Thoracic aorta (tissue), 2 donors: ENCODE data around the gene RANGAP1. TPM values are rescaled to one million over a fixed set of nuclear protein-coding genes. Genes with fewer than 3 reads are reported as not detected.

Source experiments
- ATAC-seq: fragments of 150-250 bp; one replicate; pipeline ENCODE4 v1.8.0; 2017; ENCODE audit warnings: low read depth; ENCODE audit not compliant: insufficient number of reproducible peaks, low FRiP score
- DNase-seq: peaks from one replicate; pipeline ENCODE4 v3.0.0-alpha.2; 2020; ENCODE audit warnings: low spot score
- H3K27ac ChIP-seq, 2 donors: fragments of 200-600 bp; sonication (generic); 1 replicate in 1 of 2; 2 replicates in 1 of 2; pipeline ENCODE4 v1.5.1; 2016; ENCODE audit warnings: mild to moderate bottlenecking in 2 of 2, moderate library complexity in 2 of 2
- H3K27me3 ChIP-seq: fragments of 200-600 bp; sonication (generic); replicated peaks from 2 replicates; pipeline ENCODE4 v1.6.0; 2016; ENCODE audit warnings: mild to moderate bottlenecking; ENCODE audit not compliant: insufficient read depth
- H3K36me3 ChIP-seq: fragments of 200-600 bp; sonication (generic); one replicate; pipeline ENCODE4 v1.5.1; 2016
- H3K4me1 ChIP-seq, 2 donors: fragments of 200-600 bp; sonication (generic); 1 replicate in 1 of 2; 2 replicates in 1 of 2; pipeline versions ENCODE4 v1.5.1 to v1.6.0; 2016; ENCODE audit warnings: low read depth in 2 of 2, mild to moderate bottlenecking in 1 of 2; ENCODE audit not compliant: control insufficient read depth in 1 of 2
- H3K4me3 ChIP-seq: fragments of 200-600 bp; sonication (generic); 2 replicates; pipeline ENCODE4 v1.5.1; 2016; ENCODE audit warnings: mild to moderate bottlenecking
- H3K9me3 ChIP-seq: fragments of 200-600 bp; sonication (generic); 2 replicates; pipeline ENCODE4 v1.5.1; 2016
- total RNA-seq, 2 donors: library from RNA; depleted of rRNA; stranded (reverse); fragments of >200 nt; gene quantifications; one replicate each; pipeline versions ENCODE4 v1.1.0 to v1.2.3, GENCODE V29; 2016
- TF ChIP-seq, protein P1 (sequence below): fragments of 200-600 bp; sonication (generic); IDR thresholded peaks from one replicate; pipeline ENCODE4 v1.5.1; 2019; ENCODE audit warnings: antibody characterized with exemption

The RANGAP1 gene
- total RNA-seq, 2 donors from 2014 or later, result 42.0 to 42.7 TPM

DNA sequence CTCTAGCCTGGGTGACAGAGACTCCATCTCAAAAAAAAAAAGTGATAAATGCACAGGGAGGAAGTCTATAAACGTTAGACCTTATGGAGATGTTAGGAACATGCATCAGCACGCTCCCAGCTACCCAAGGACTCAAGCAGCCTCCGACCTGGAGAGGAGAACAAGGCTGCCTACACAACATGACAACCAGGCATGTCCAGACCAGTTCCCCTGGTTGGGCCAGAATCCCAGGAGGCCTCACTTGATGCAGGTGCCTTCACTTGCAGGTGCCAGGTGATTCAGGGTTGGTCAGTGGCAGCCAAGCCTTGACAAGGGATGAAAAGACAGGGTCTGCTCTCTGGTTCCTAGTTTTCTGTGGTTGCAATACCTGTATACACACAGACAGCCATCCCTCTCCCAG is 5.9 kb downstream of the RANGAP1 start:
- no peaks in the 10 kb centered on the region for H3K9me3 ChIP-seq
- no peaks in the 10 kb centered on the region for H3K27me3 ChIP-seq
- ATAC-seq (no peak), DNase-seq (no peak)
- no peak overlapping the region for H3K4me3 ChIP-seq
- peaks cover 0 to 7% of the 10 kb centered on the region in 2 donors for H3K4me1 ChIP-seq
- H3K27ac ChIP-seq, result no peak overlapping the region
- H3K36me3 ChIP-seq, result peaks cover 28% of the 10 kb centered on the region
- TF ChIP-seq, protein P1, sequence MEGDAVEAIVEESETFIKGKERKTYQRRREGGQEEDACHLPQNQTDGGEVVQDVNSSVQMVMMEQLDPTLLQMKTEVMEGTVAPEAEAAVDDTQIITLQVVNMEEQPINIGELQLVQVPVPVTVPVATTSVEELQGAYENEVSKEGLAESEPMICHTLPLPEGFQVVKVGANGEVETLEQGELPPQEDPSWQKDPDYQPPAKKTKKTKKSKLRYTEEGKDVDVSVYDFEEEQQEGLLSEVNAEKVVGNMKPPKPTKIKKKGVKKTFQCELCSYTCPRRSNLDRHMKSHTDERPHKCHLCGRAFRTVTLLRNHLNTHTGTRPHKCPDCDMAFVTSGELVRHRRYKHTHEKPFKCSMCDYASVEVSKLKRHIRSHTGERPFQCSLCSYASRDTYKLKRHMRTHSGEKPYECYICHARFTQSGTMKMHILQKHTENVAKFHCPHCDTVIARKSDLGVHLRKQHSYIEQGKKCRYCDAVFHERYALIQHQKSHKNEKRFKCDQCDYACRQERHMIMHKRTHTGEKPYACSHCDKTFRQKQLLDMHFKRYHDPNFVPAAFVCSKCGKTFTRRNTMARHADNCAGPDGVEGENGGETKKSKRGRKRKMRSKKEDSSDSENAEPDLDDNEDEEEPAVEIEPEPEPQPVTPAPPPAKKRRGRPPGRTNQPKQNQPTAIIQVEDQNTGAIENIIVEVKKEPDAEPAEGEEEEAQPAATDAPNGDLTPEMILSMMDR, result no peak

DNA sequence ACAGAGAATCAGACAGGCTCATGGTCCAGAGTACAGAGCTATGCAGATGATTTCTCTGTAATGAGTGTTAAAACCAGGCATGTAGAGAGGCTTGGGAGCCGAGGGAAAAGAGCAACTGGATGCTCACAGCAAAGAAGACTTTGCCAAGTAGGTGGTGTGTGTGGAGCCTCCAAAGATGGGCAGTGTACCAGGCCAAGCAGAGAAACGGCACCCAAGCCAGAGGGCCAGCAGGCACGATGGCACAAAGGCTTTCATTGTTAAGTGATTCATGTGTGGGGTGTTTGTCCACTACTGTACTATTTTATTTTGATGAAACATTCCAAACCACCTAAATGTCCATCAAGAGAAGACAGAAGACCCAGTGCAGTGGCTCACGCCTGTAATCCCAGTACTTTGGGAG is 11.1 kb downstream of the RANGAP1 start:
- peaks cover 50% of the 10 kb centered on the region for H3K36me3 ChIP-seq
- no peaks in the 10 kb centered on the region for H3K27me3 ChIP-seq
- ATAC-seq, result no peak

DNA sequence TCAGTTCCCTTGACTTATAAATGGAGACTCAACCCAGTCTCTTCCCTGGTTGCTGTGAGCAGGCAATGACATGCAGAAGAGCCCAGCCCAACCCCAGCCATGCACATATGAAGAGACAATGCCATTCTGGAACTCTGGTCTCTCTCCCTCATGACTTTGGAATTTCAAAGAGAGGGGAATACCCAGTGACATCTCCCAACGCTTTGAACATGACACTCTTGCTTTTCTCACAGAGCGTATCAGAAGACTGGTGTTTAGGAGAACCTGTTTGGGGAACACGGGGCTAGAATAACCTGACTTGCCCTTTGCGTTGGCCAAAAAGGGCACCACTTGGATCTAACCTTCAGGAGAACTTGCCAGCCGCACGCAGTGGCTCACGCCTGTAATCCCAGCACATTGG is 12.9 kb downstream of the RANGAP1 start:
- Histone ChIP-seq H3K4me1 (no peaks in the 10 kb centered on the region), H3K27ac (no peak overlapping the region), H3K9me3 (no peaks in the 10 kb centered on the region), H3K27me3 (no peaks in the 10 kb centered on the region), H3K4me3 (no peak overlapping the region), H3K36me3 (peaks cover 47% of the 10 kb centered on the region)
- no peak for DNase-seq
- no peak for ATAC-seq
- TF ChIP-seq, protein P1, result no peak

More for the DNA sequence above, 11.1 kb downstream of the RANGAP1 start:
- no peak overlapping the region for H3K4me3 ChIP-seq
- no peak overlapping the region for H3K27ac ChIP-seq
- no peak for DNase-seq
- H3K9me3 ChIP-seq, result no peaks in the 10 kb centered on the region
- no peaks in the 10 kb centered on the region for H3K4me1 ChIP-seq
- TF ChIP-seq, protein P1, result no peak

DNA sequence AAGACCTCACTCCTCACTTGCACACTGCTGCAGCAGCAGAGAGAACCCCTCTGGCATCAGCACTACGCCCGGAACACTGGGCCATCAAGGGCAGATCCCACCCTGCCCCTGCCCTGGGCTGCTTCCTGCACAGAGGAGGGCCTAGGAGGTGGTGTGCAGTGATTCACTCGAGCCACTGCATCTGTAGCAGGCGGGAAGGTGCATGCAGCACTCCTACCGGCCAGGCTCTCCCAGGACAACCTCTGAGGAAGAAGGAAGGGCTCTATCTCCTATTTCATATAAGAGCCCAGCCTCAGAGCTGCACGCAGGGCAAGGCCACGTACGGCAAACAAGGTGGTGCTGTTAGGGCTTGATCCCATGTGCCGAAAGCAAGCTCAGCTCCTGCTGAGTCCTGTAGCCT is 14.2 kb downstream of the RANGAP1 start:
- peaks cover 54% of the 10 kb centered on the region for H3K36me3 ChIP-seq
- ATAC-seq (no peak), DNase-seq (no peak)
- no peaks in the 10 kb centered on the region for H3K4me1 ChIP-seq
- H3K27ac ChIP-seq, result no peak overlapping the region
- TF ChIP-seq, protein P1, result no peak
- no peaks in the 10 kb centered on the region for H3K9me3 ChIP-seq
- no peak overlapping the region for H3K4me3 ChIP-seq
- no peaks in the 10 kb centered on the region for H3K27me3 ChIP-seq

DNA sequence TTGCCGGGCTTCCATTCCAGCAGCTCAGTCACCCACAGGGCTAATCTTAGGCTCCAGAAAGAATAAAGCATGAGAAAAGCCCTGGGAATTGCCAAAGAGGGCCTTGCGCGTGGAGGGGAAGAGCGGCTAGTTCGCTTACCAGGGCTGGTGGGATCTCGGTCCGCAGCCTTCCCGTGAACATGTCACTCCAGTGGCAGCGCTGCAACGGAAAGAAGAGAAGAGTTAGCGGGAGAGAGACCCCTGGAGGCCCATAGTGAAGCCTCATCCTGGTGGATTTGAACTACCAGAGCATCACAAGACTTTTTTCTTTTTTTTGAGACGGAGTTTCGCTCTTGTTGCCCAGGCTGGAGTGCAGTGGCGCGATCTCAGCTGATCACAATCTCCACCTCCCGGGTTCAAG is 18.0 kb downstream of the RANGAP1 start:
- Histone ChIP-seq H3K27me3 (no peaks in the 10 kb centered on the region), H3K9me3 (no peaks in the 10 kb centered on the region), H3K27ac (no peak overlapping the region), H3K4me1 (no peaks in the 10 kb centered on the region), H3K4me3 (no peak overlapping the region), H3K36me3 (peaks cover 63% of the 10 kb centered on the region)
- DNase-seq (no peak), ATAC-seq (no peak)
- TF ChIP-seq, protein P1, result no peak
